Body of pancreas (tissue), 4 donors: ENCODE results near the gene HOXC5.

ENCODE experiments used
- POLR2A ChIP-seq, 3 donors: fragments of 450-650 bp; IDR thresholded peaks; one replicate each; pipeline ENCODE4 v1.6.1; 2016; ENCODE audit warnings: antibody characterized with exemption in 3 of 3, mild to moderate bottlenecking in 2 of 3
- TF ChIP-seq, protein P1 (sequence below), 7 experiments: fragments of 450-650 bp in 4 of 7; fragments of 200-600 bp in 3 of 7; sonication (generic) in 3 of 7; IDR thresholded peaks; one replicate each; pipeline ENCODE4 v1.5.1; 2016 to 2019; ENCODE audit warnings: antibody characterized with exemption in 7 of 7

DNA sequence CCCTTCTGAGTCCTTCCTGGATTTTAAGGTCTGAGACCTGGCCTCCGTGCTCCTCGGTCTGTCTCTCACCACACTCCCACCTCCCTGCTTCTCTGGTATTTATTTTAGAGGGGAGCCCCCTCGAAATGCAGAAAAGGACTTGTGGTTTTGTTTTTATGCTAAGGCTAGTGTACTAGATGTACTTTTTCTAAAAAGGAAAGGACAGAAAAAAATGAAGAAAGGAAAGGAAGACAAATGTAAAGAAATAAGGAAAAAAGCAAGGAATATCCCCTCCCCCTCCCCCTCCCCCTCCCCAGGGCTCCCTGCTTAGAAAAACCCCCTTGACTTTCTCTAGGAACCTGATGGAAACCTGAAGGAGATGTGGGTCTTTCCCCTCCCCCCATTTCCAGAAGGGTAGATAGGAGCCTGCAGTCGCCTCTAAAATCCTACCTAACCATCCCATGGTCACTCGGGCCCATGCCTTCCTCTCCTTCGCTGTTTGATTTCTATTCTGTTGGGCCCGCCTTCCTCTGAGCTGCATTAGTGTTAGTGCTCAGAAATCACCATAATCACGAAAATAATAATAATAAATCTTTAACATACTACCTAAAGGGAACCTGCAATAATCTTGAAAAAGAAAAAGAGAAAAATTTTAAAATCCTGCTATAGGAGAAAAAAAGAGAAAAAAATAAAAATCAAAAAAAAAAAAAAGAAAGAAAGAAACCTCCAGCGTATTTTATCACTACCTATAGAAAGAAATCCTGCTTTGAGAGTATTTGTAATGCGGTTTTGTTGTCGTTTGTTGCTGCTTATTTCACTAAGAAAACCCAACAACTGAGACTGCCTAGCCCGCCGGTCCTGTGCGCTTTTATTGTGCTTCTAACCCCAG lies 21.0 kb upstream of the HOXC5 start:
- TF ChIP-seq, protein P1, sequence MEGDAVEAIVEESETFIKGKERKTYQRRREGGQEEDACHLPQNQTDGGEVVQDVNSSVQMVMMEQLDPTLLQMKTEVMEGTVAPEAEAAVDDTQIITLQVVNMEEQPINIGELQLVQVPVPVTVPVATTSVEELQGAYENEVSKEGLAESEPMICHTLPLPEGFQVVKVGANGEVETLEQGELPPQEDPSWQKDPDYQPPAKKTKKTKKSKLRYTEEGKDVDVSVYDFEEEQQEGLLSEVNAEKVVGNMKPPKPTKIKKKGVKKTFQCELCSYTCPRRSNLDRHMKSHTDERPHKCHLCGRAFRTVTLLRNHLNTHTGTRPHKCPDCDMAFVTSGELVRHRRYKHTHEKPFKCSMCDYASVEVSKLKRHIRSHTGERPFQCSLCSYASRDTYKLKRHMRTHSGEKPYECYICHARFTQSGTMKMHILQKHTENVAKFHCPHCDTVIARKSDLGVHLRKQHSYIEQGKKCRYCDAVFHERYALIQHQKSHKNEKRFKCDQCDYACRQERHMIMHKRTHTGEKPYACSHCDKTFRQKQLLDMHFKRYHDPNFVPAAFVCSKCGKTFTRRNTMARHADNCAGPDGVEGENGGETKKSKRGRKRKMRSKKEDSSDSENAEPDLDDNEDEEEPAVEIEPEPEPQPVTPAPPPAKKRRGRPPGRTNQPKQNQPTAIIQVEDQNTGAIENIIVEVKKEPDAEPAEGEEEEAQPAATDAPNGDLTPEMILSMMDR (IDR thresholded peaks at IDR 0.05) = no peak
- TF ChIP-seq POLR2A (IDR thresholded peaks at IDR 0.05) = no peak
